Measurements from ENCODE around the gene YIF1A. TPM values are rescaled to one million over a fixed set of nuclear protein-coding genes. Genes with fewer than 3 reads are reported as not detected.

The YIF1A gene
- total and polyA plus RNA-seq, 4 donors: 46.6 to 128 (median 114) TPM

DNA sequence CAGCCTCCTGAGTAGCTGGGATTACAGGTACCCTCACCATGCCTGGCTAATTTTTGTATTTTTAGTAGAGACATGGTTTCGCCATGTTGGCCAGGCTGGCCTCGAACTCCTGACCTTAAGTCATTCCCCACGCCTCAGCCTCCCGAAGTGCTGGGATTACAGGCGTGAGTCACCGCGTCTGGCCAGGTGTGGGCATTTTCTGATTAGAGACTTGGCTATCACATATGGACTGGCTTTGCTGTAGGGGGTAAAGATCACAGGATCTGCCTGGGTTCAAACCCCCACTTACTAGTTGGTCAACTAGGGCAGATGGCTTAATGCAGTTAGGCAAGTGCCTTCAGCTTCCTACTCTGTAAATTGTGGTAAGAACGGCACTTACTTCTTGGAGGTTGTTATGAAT is 21.4 kb upstream of the YIF1A start:
- ATAC-seq (ENCODE audit: insufficient read depth, low FRiP score) (no peak), DNase-seq (no peak)
- Histone ChIP-seq H3K27ac (ENCODE audit: low read depth in 1 of 2, low read length in 1 of 2) (no peak overlapping the region), H3K4me1 (ENCODE audit: control insufficient read depth in 5 of 5, insufficient read depth in 5 of 5, low read length in 5 of 5) (peaks cover 0 to 20% (median 0%) of the 10 kb centered on the region in 5 donors), H3K36me3 (ENCODE audit: control insufficient read depth in 4 of 4, insufficient read depth in 4 of 4, low read length in 4 of 4) (no peaks in the 10 kb centered on the region), H3K4me3 (no peak overlapping the region), H3K9me3 (ENCODE audit: control insufficient read depth in 4 of 4, insufficient read depth in 3 of 4, low read length in 3 of 4) (no peaks in the 10 kb centered on the region), H3K9ac (ENCODE audit: insufficient read depth in 1 of 2, low read length in 2 of 2) (no peak overlapping the region), H3K27me3 (ENCODE audit: control insufficient read depth in 3 of 3, insufficient read depth in 3 of 3, low read length in 2 of 3) (peaks cover 0 to 3% (median 0%) of the 10 kb centered on the region in 3 donors)
- TF ChIP-seq, protein P1, sequence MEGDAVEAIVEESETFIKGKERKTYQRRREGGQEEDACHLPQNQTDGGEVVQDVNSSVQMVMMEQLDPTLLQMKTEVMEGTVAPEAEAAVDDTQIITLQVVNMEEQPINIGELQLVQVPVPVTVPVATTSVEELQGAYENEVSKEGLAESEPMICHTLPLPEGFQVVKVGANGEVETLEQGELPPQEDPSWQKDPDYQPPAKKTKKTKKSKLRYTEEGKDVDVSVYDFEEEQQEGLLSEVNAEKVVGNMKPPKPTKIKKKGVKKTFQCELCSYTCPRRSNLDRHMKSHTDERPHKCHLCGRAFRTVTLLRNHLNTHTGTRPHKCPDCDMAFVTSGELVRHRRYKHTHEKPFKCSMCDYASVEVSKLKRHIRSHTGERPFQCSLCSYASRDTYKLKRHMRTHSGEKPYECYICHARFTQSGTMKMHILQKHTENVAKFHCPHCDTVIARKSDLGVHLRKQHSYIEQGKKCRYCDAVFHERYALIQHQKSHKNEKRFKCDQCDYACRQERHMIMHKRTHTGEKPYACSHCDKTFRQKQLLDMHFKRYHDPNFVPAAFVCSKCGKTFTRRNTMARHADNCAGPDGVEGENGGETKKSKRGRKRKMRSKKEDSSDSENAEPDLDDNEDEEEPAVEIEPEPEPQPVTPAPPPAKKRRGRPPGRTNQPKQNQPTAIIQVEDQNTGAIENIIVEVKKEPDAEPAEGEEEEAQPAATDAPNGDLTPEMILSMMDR (IDR thresholded peaks at IDR 0.05; ENCODE audit: control extremely low read depth, extremely low read depth): no peak
- 87 to 89% methylated on average over 8 of the region's 8 CpGs for WGBS, 2 donors

DNA sequence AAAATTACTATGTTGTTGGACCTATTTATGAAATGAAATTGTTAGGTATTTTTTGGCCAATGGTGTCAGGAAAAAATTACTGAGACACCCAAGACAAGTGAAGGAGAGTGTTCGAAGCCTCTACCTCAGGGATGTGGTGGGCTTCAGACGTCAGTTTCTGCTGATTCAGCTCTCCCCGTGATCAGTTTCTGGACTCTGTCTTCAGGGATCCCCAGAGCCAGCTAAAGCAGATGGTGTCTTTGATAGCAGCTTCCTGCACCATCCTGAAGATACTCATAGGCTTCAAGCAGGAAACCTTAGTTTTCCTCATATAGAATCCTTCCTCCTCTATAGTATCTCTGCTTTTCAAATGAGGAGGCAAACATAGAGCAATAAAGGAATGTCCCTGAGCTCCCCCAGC is 20.5 kb upstream of the YIF1A start:
- H3K4me3 ChIP-seq: no peak overlapping the region
- TF ChIP-seq, protein P1 (IDR thresholded peaks at IDR 0.05; ENCODE audit: control extremely low read depth, extremely low read depth): no peak
- 50 to 51% methylated on average over 3 of the region's 3 CpGs for WGBS, 2 donors
- H3K27me3 ChIP-seq (ENCODE audit: control insufficient read depth in 3 of 3, insufficient read depth in 3 of 3, low read length in 2 of 3): peaks cover 0 to 3% (median 0%) of the 10 kb centered on the region in 3 donors
- no peaks in the 10 kb centered on the region for H3K36me3 ChIP-seq (ENCODE audit: control insufficient read depth in 4 of 4, insufficient read depth in 4 of 4, low read length in 4 of 4)
- H3K27ac ChIP-seq (ENCODE audit: low read depth in 1 of 2, low read length in 1 of 2): no peak overlapping the region
- H3K4me1 ChIP-seq (ENCODE audit: control insufficient read depth in 5 of 5, insufficient read depth in 5 of 5, low read length in 5 of 5): peaks cover 0 to 12% (median 0%) of the 10 kb centered on the region in 5 donors
- no peak overlapping the region for H3K9ac ChIP-seq (ENCODE audit: insufficient read depth in 1 of 2, low read length in 2 of 2)
- DNase-seq (no peak), ATAC-seq (ENCODE audit: insufficient read depth, low FRiP score) (no peak)
- no peaks in the 10 kb centered on the region for H3K9me3 ChIP-seq (ENCODE audit: control insufficient read depth in 4 of 4, insufficient read depth in 3 of 4, low read length in 3 of 4)

DNA sequence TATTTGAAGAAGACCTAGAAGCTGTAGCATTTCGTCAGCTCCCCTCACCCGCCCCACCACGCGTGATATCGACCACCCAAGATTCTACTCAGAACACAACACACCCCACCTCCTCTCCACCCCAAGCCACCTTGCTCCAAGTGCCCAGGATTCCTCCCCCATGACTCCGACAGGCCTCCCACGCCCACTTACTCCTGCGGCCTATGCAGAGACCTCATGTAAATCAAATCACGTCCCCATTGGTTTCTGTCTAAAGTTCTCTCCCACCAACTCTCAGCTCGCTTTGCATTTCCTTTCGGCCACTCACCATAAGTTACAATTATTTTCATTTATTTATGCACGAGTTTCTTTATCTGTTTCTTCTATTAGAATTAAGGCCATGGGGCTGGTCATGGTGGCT is 13.7 kb upstream of the YIF1A start:
- TF ChIP-seq, protein P1 (IDR thresholded peaks at IDR 0.05; ENCODE audit: control extremely low read depth, extremely low read depth): no peak
- WGBS, 2 donors: 88 to 91% methylated on average over 12 of the region's 12 CpGs
- Histone ChIP-seq H3K27me3 (ENCODE audit: control insufficient read depth in 3 of 3, insufficient read depth in 3 of 3, low read length in 2 of 3) (peaks cover 0 to 3% (median 0%) of the 10 kb centered on the region in 3 donors), H3K4me1 (ENCODE audit: control insufficient read depth in 5 of 5, insufficient read depth in 5 of 5, low read length in 5 of 5) (no peaks in the 10 kb centered on the region), H3K4me3 (no peak overlapping the region), H3K36me3 (ENCODE audit: control insufficient read depth in 4 of 4, insufficient read depth in 4 of 4, low read length in 4 of 4) (no peaks in the 10 kb centered on the region), H3K9ac (ENCODE audit: insufficient read depth in 1 of 2, low read length in 2 of 2) (no peak overlapping the region), H3K27ac (ENCODE audit: low read depth in 1 of 2, low read length in 1 of 2) (no peak overlapping the region), H3K9me3 (ENCODE audit: control insufficient read depth in 4 of 4, insufficient read depth in 3 of 4, low read length in 3 of 4) (no peaks in the 10 kb centered on the region)
- DNase-seq (no peak), ATAC-seq (ENCODE audit: insufficient read depth, low FRiP score) (no peak)

DNA sequence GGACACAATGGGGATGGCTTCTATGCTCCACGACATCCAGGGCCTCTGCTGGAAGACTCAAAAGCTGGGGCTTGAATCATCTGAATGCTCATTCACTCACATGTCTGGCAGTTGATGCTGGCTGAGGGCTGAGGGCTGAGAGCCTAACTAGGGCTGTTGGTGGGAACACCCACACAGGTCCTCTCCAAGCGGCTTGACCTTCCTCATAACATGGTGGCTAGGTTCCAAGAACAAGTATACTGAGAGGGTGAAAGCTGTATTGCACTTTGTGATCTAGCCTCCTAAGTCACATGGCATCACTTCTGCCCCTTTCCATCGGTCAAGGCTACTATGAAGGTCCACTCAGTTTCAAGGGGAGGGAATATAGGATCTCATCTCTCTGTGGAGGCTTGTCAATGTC is 10.2 kb upstream of the YIF1A start:
- TF ChIP-seq, protein P1 (IDR thresholded peaks at IDR 0.05; ENCODE audit: control extremely low read depth, extremely low read depth): no peak
- Histone ChIP-seq H3K4me3 (no peak overlapping the region), H3K9ac (ENCODE audit: insufficient read depth in 1 of 2, low read length in 2 of 2) (no peak overlapping the region), H3K27me3 (ENCODE audit: control insufficient read depth in 3 of 3, insufficient read depth in 3 of 3, low read length in 2 of 3) (peaks cover 0 to 6% (median 0%) of the 10 kb centered on the region in 3 donors), H3K9me3 (ENCODE audit: control insufficient read depth in 4 of 4, insufficient read depth in 3 of 4, low read length in 3 of 4) (no peaks in the 10 kb centered on the region), H3K4me1 (ENCODE audit: control insufficient read depth in 5 of 5, insufficient read depth in 5 of 5, low read length in 5 of 5) (no peaks in the 10 kb centered on the region), H3K27ac (ENCODE audit: low read depth in 1 of 2, low read length in 1 of 2) (no peak overlapping the region), H3K36me3 (ENCODE audit: control insufficient read depth in 4 of 4, insufficient read depth in 4 of 4, low read length in 4 of 4) (no peaks in the 10 kb centered on the region)
- 62 to 75% methylated on average over 3 of the region's 3 CpGs for WGBS, 2 donors
- DNase-seq (no peak), ATAC-seq (ENCODE audit: insufficient read depth, low FRiP score) (no peak)

Measured in lung (tissue), 12 donors.